Measurements from ENCODE around the gene ZNF688.

- no peak for TF ChIP-seq POLR2AphosphoS5 (IDR thresholded peaks at IDR 0.05; ENCODE audit: low read depth, low read length)
- no peak for TF ChIP-seq RFX5 (IDR thresholded peaks at IDR 0.05; ENCODE audit: borderline replicate concordance, low read depth, low read length)
- no peak for TF ChIP-seq CHD2 (IDR thresholded peaks at IDR 0.05; ENCODE audit: low read length)
- TF ChIP-seq, protein P1, sequence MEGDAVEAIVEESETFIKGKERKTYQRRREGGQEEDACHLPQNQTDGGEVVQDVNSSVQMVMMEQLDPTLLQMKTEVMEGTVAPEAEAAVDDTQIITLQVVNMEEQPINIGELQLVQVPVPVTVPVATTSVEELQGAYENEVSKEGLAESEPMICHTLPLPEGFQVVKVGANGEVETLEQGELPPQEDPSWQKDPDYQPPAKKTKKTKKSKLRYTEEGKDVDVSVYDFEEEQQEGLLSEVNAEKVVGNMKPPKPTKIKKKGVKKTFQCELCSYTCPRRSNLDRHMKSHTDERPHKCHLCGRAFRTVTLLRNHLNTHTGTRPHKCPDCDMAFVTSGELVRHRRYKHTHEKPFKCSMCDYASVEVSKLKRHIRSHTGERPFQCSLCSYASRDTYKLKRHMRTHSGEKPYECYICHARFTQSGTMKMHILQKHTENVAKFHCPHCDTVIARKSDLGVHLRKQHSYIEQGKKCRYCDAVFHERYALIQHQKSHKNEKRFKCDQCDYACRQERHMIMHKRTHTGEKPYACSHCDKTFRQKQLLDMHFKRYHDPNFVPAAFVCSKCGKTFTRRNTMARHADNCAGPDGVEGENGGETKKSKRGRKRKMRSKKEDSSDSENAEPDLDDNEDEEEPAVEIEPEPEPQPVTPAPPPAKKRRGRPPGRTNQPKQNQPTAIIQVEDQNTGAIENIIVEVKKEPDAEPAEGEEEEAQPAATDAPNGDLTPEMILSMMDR (IDR thresholded peaks at IDR 0.05; ENCODE audit: control extremely low read depth in 1 of 3, insufficient read depth in 1 of 3, low read depth in 1 of 3, low read length in 3 of 3): no peak
- TF ChIP-seq RAD21 (IDR thresholded peaks at IDR 0.05 in 1 of 2, conservative IDR thresholded peaks at IDR 0.05 in 1 of 2; ENCODE audit: low read depth in 2 of 2, low read length in 2 of 2): no peak
- TF ChIP-seq CBX8 (IDR thresholded peaks at IDR 0.05; ENCODE audit: borderline replicate concordance, low read depth, low read length): no peak
- no peak for TF ChIP-seq EGR1 (IDR thresholded peaks at IDR 0.05; ENCODE audit: borderline replicate concordance, low read depth, low read length)
- TF ChIP-seq SIX5 (IDR thresholded peaks at IDR 0.05; ENCODE audit: low read depth, low read length): no peak
- TF ChIP-seq POLR2A (IDR thresholded peaks at IDR 0.05; ENCODE audit: control extremely low read depth in 1 of 2, low read depth in 2 of 2, low read length in 2 of 2): no peak
- no peak for TF ChIP-seq KDM5A (IDR thresholded peaks at IDR 0.05; ENCODE audit: low read length)
- TF ChIP-seq, protein P2, sequence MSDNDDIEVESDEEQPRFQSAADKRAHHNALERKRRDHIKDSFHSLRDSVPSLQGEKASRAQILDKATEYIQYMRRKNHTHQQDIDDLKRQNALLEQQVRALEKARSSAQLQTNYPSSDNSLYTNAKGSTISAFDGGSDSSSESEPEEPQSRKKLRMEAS (IDR thresholded peaks at IDR 0.05): no peak
- no peak for TF ChIP-seq CEBPB (IDR thresholded peaks at IDR 0.05; ENCODE audit: low read depth, low read length)
- no peak for TF ChIP-seq JUND (IDR thresholded peaks at IDR 0.05; ENCODE audit: low read length)
Measured at GRCh38 chr16:30600929-30601328, 29.4 kb upstream of the ZNF688 start.

All from H1 (cell line).